ENCODE results near the gene DXO. TPM values are rescaled to one million over a fixed set of nuclear protein-coding genes. Genes with fewer than 3 reads are reported as not detected.

DXO gene
- total RNA-seq, 3 donors from 2014 or later, result 12.4 to 18.1 (median 15.8) TPM

DNA sequence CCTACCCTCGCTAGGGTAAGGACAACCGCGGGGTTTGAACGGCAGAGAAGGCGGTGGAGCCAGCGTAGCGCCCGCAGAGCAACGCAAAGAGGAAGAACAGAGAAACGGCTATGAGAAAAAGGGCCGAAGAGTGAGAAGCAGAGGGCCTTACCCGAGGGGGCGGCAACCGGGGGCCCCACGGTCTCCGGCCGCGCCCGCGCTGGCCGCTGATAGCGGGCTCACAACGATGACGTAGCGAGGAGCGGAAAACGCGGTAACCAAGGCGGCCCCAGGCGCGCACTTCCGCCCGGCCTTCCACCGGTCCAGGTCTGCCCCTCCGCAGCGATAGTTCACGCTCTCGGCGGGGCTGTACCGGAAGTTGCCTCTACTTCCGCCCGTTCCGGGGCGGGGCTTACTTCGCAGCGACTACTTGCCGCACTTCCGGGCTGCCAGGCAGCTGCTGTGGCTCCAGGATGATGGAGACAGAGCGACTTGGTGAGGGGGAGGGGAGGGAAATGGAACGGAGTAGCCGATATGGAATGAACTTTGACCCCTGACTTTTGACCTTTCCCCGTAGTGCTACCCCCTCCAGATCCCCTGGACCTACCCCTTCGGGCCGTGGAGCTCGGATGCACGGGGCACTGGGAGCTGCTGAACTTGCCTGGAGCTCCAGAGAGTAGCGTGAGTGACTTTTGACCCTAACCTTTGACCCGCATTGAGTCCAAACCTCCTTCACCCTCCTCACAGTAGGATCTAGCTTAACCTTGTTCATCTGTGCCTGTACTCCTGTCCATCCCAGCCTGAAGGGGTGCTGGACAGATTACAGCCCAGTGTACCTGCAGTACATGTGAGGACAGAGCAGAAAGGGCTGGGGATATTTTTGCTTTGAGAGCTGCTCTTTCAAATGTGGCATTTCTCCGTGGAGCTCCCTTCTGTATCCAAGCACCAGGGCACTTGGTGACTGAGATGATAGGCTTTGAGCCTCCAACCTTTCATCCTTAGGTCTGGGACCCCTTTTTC, 12.9 kb downstream of the DXO start, which contains the start of the genes NELFE and SKIC2:
Gene NELFE (minus strand): TSS at position 231 of the 999 bp plus-strand sequence. CDS start 525 bp downstream, outside the sequence.
Gene SKIC2 (plus strand): TSS at position 435 of the 999 bp plus-strand sequence. CDS start 18 bp downstream, at position 453.
- ATAC-seq (peak; percentile 99), DNase-seq (peak; percentile 99 to 100 (median 99))
- Histone ChIP-seq H3K9me3 (no peaks in the 10 kb centered on the region), H3K4me3 (peak within 1 kb of the TSS; percentile 68), H3K36me3 (ENCODE audit: low read depth) (peaks cover 5% of the 10 kb centered on the region), H3K4me1 (ENCODE audit: low read depth) (peaks cover 12% of the 10 kb centered on the region)
- intact Hi-C loops (cut with DNase I, micrococcal nuclease), result loop anchor here in 1 of 2 donors (10.0 kb wide), 1 partner anchor 54 kb away; the partner anchor contains the start of gene ZBTB12
- no peak for TF ChIP-seq CTCF (IDR thresholded peaks at IDR 0.05)

DNA sequence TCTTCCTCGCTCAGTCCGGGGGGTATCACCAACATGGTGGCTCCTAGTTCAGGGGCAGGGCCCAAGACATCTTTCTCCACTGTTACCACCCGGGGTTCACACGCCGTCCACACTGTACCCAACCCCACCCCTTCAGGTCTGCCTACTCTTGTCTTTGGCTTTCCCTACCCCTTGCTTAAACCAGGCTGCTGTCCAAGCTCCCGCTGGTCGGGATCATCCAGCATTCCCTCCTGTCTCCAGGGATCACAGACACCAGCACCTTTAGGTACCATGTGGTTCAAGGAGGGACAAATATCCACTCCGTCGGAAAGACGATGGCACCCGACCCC, 13.6 kb downstream of the DXO start:
- H3K4me3 ChIP-seq, result peak overlapping the region; percentile 68
- H3K36me3 ChIP-seq (ENCODE audit: low read depth), result peaks cover 5% of the 10 kb centered on the region
- H3K4me1 ChIP-seq (ENCODE audit: low read depth), result peaks cover 12% of the 10 kb centered on the region
- intact Hi-C loops (cut with DNase I, micrococcal nuclease), result loop anchor here in 1 of 2 donors (10.0 kb wide), 1 partner anchor 54 kb away; the partner anchor contains the start of gene ZBTB12
- DNase-seq, result no peak
- no peaks in the 10 kb centered on the region for H3K9me3 ChIP-seq
- ATAC-seq, result peak; percentile 18
- no peak for TF ChIP-seq CTCF (IDR thresholded peaks at IDR 0.05)

DNA sequence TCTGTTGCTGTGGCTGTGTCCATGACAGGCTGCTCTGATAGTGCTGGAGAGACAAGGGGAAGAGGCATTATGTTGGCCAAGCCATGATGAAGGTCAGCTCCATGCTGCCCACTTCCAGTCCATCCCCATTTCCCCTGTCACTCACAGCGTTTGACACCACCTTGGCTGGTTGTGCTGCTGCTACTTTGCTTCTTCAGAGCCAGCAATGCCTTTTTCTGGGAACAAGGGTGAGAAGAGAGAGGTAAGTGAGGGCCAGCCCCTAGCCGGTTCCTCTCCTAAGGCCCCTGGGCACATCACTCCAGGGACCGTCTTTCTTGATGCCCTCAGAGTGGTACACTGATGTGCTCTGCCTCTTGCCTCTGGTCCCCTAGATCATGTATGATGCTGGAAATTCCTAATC, 15.1 kb downstream of the DXO start:
- peaks cover 12% of the 10 kb centered on the region for H3K4me1 ChIP-seq (ENCODE audit: low read depth)
- H3K4me3 ChIP-seq, result no peak overlapping the region
- peaks cover 5% of the 10 kb centered on the region for H3K36me3 ChIP-seq (ENCODE audit: low read depth)
- ATAC-seq, result no peak
- no peak for TF ChIP-seq CTCF (IDR thresholded peaks at IDR 0.05)
- no peaks in the 10 kb centered on the region for H3K9me3 ChIP-seq
- intact Hi-C loops (cut with DNase I, micrococcal nuclease), result loop anchor here in 1 of 2 donors (10.0 kb wide), 1 partner anchor 52 kb away; the partner anchor contains the start of gene ZBTB12
- DNase-seq, result no peak

- no peak for DNase-seq
- H3K36me3 ChIP-seq (ENCODE audit: low read depth), result peaks cover 5% of the 10 kb centered on the region
- intact Hi-C loops (cut with DNase I, micrococcal nuclease), result loop anchor here in 1 of 2 donors (10.0 kb wide), 1 partner anchor 50 kb away; the partner anchor contains the start of gene ZBTB12
- TF ChIP-seq CTCF (IDR thresholded peaks at IDR 0.05), result no peak
- peaks cover 8% of the 10 kb centered on the region for H3K4me1 ChIP-seq (ENCODE audit: low read depth)
- no peaks in the 10 kb centered on the region for H3K9me3 ChIP-seq
- no peak overlapping the region for H3K4me3 ChIP-seq
- ATAC-seq, result no peak
Observed at GRCh38 chr6:31954511-31954910, 17.4 kb downstream of the DXO start.

DNA sequence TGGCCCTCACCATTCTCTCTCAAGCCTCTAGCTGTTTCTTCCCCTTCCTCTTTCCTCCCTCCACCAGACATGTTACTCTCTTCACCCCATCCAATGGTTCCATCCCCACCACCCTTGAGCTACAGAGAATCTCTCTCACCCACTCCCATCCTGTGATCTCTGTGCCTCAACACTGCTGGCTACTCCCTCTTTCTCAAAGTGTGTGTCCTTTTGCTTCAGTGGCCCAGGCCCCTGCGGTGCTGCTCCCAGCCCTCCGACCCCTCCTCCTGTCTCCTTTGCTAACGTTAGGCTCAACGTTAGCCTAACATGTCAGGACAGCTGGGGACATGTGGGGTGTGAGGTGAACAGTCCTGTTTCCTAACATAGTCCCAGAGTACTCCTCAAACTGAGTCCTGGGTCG, 19.0 kb downstream of the DXO start:
- no peak for TF ChIP-seq CTCF (IDR thresholded peaks at IDR 0.05)
- peaks cover 4% of the 10 kb centered on the region for H3K4me1 ChIP-seq (ENCODE audit: low read depth)
- ATAC-seq, result no peak
- DNase-seq, result no peak
- intact Hi-C loops (cut with DNase I, micrococcal nuclease), result loop anchor here in 1 of 2 donors (10.0 kb wide), 1 partner anchor 48 kb away; the partner anchor contains the start of gene ZBTB12
- H3K4me3 ChIP-seq, result no peak overlapping the region
- no peaks in the 10 kb centered on the region for H3K9me3 ChIP-seq
- H3K36me3 ChIP-seq (ENCODE audit: low read depth), result peaks cover 5% of the 10 kb centered on the region

Data from mucosa of descending colon (tissue), 3 donors.